GM23338 (cell line): Measurements from ENCODE around the gene COX7B.

Experiments
- CREB1 ChIP-seq: fragments of 250-450 bp; sonication (Bioruptor Pico); IDR thresholded peaks from 2 replicates; pipeline ENCODE4 v1.5.0; 2020; ENCODE audit warnings: low read depth, mild to moderate bottlenecking, moderate library complexity
- EZH2 ChIP-seq: fragments of 200-600 bp; sonication (generic); IDR thresholded peaks from one replicate; pipeline ENCODE4 v1.8.0; 2017; ENCODE audit warnings: antibody characterized with exemption, mild to moderate bottlenecking, low read depth; ENCODE audit not compliant: unreplicated experiment
- EZH2phosphoT487 ChIP-seq: fragments of 200-600 bp; sonication (generic); IDR thresholded peaks from one replicate; pipeline ENCODE4 v1.8.1; 2018; ENCODE audit warnings: antibody characterized with exemption; ENCODE audit not compliant: unreplicated experiment
- POLR2AphosphoS5 ChIP-seq: IDR thresholded peaks from 2 replicates; pipeline ENCODE4 v1.6.1; 2016; ENCODE audit warnings: antibody characterized with exemption, low read depth
- STAT1 ChIP-seq: IDR thresholded peaks from one replicate; pipeline ENCODE4 v1.6.1; 2016; ENCODE audit warnings: antibody characterized with exemption; ENCODE audit not compliant: unreplicated experiment
- ZNF114 ChIP-seq: fragments of 250-450 bp; sonication (Bioruptor Pico); IDR thresholded peaks from 2 replicates; pipeline ENCODE4 v1.5.0; 2020; ENCODE audit warnings: mild to moderate bottlenecking, moderate library complexity
- TF ChIP-seq, protein P1 (sequence below), 2 experiments: fragments of 200-600 bp in 1 of 2; sonication (generic) in 1 of 2; conservative IDR thresholded peaks; 2 replicates each; pipeline versions ENCODE4 v1.5.1 to v1.6.1; 2016 to 2017; ENCODE audit warnings: antibody characterized with exemption in 2 of 2, low read depth in 2 of 2, mild to moderate bottlenecking in 2 of 2, moderate library complexity in 1 of 2
- TF ChIP-seq, protein P2 (sequence below): IDR thresholded peaks from one replicate; pipeline ENCODE4 v1.6.1; 2018; ENCODE audit warnings: antibody characterized with exemption; ENCODE audit not compliant: unreplicated experiment
- TF ChIP-seq, protein P3 (sequence below): IDR thresholded peaks from 2 replicates; pipeline ENCODE4 v1.6.1; 2016; ENCODE audit warnings: antibody characterized with exemption

DNA sequence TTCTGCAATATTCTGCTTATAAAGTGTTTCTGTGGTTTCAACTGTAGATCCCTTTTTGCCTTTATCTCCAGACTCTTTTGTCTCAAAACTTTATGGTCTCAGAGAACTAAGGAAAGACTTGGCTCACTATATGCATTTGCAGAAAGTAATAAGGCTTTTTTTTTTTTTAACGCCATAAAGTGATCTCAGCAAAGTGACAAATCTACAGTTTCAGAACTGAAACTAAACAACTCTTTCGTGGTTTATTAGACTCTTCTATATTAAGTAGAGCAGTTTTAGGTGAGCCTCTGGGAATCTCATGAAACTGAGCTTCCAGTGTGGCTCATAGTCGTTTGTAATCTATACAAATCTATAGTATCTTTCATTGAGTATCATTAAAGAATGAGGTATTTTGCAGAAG lies 26.5 kb downstream of the COX7B start:
- TF ChIP-seq, protein P1, sequence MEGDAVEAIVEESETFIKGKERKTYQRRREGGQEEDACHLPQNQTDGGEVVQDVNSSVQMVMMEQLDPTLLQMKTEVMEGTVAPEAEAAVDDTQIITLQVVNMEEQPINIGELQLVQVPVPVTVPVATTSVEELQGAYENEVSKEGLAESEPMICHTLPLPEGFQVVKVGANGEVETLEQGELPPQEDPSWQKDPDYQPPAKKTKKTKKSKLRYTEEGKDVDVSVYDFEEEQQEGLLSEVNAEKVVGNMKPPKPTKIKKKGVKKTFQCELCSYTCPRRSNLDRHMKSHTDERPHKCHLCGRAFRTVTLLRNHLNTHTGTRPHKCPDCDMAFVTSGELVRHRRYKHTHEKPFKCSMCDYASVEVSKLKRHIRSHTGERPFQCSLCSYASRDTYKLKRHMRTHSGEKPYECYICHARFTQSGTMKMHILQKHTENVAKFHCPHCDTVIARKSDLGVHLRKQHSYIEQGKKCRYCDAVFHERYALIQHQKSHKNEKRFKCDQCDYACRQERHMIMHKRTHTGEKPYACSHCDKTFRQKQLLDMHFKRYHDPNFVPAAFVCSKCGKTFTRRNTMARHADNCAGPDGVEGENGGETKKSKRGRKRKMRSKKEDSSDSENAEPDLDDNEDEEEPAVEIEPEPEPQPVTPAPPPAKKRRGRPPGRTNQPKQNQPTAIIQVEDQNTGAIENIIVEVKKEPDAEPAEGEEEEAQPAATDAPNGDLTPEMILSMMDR (conservative IDR thresholded peaks at IDR 0.05; ENCODE audit: low read depth in 2 of 2): no peak
- TF ChIP-seq EZH2phosphoT487 (no peak), CREB1 (CRISPR knock-in tag) (no peak), EZH2 (no peak), STAT1 (no peak), POLR2AphosphoS5 (no peak), ZNF114 (CRISPR knock-in tag) (no peak)
- TF ChIP-seq, protein P2, sequence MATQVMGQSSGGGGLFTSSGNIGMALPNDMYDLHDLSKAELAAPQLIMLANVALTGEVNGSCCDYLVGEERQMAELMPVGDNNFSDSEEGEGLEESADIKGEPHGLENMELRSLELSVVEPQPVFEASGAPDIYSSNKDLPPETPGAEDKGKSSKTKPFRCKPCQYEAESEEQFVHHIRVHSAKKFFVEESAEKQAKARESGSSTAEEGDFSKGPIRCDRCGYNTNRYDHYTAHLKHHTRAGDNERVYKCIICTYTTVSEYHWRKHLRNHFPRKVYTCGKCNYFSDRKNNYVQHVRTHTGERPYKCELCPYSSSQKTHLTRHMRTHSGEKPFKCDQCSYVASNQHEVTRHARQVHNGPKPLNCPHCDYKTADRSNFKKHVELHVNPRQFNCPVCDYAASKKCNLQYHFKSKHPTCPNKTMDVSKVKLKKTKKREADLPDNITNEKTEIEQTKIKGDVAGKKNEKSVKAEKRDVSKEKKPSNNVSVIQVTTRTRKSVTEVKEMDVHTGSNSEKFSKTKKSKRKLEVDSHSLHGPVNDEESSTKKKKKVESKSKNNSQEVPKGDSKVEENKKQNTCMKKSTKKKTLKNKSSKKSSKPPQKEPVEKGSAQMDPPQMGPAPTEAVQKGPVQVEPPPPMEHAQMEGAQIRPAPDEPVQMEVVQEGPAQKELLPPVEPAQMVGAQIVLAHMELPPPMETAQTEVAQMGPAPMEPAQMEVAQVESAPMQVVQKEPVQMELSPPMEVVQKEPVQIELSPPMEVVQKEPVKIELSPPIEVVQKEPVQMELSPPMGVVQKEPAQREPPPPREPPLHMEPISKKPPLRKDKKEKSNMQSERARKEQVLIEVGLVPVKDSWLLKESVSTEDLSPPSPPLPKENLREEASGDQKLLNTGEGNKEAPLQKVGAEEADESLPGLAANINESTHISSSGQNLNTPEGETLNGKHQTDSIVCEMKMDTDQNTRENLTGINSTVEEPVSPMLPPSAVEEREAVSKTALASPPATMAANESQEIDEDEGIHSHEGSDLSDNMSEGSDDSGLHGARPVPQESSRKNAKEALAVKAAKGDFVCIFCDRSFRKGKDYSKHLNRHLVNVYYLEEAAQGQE: no peak
- TF ChIP-seq, protein P3, sequence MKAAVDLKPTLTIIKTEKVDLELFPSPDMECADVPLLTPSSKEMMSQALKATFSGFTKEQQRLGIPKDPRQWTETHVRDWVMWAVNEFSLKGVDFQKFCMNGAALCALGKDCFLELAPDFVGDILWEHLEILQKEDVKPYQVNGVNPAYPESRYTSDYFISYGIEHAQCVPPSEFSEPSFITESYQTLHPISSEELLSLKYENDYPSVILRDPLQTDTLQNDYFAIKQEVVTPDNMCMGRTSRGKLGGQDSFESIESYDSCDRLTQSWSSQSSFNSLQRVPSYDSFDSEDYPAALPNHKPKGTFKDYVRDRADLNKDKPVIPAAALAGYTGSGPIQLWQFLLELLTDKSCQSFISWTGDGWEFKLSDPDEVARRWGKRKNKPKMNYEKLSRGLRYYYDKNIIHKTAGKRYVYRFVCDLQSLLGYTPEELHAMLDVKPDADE: no peak
